GM19043 (cell line): ENCODE measurements around the gene CD84.
"Not testable (repeated sequence)": the region's sequence is repeated elsewhere in the genome, so short reads cannot be mapped to it uniquely, and the experiment has no call there.

ENCODE experiments used
- ATAC-seq: cut with Tn5 transposase; IDR thresholded peaks from one replicate; pipeline ENCODE4 v1.9.1; 2021; ENCODE audit warnings: low read depth; ENCODE audit not compliant: unreplicated experiment

The CD84 gene

DNA sequence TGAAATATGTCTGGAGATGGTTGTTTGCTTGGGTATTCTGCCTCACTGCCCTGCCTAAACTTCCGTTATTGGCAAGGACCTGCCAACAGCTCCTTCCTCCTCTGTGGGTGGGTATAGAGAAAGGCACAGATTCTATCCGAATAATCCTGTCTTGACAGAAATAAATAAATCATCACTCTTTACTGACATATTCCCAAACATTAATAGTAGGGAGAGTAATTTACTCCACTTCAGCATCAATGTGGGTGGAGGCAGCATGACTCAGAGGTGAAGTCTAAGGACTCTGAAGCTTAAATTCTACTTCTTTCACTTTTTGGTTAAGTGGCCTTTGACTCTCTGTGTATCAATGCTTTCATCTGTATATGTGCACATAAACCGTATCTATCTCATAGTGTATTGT lies 2.9 kb downstream of the CD84 start:
- ATAC-seq, result no peak

DNA sequence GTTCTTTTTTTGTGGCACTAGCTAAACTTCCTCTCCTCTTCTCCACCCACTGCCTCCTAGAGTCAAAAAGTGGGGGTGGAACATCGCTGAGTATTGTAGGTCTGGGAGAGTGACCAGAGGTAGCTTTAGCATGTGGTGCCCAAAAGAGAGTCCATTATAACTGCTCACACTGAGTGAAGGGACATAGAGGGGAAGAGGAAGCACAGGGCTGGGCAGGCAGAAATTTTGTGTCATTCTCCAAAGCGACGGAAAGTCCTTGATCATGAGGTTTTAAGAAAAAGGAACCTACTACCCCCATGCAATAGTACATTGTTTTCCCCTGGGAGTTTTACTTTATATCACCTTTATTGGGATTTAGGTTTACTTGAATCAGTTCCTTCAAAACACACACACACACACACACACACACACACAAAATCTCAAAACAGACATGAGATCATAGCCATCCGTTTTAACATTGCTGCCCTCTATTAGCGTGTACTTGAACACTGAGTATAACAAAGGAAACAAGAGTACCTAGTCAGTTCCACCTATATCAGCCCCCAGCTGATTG lies 4.1 kb downstream of the CD84 start:
- ATAC-seq, result no peak

DNA sequence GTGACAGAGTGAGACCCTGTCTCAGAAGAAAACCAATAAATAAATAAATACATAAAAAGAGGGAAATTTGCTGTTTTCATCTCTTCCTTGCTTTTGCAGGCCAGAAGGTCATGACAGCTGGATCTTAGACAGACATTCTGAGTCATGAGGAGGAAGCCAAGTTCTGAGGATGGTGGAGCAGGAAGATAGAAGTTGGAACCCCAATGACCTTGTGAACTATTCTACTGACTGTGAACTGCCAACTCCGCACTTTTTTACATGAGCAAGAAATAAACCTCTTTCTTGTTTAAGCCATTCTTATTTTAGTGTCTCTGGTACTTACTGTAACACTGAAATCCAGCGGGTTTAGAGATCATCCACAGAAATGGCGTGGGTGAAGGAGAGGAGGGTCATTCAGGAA lies 8.5 kb downstream of the CD84 start:
- ATAC-seq, result no peak

DNA sequence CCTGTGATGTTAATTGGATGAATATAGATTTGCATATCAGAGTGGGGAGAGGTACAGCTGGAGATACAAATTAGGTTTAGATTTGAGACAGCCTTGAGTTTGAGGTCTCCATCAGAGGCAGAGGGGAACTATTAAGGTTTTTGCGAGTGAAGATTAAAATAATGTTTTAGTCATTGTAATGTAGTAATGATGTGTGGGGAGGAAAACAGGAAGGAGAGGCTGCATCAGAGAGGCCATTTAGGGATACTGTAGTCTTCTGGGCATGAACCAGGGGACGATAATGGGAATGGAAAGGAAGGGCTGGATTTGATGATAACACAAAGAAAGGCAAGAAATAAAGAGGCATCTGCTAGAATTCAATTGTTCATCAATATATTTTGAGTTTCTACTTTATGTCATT lies 9.5 kb downstream of the CD84 start:
- no peak for ATAC-seq

DNA sequence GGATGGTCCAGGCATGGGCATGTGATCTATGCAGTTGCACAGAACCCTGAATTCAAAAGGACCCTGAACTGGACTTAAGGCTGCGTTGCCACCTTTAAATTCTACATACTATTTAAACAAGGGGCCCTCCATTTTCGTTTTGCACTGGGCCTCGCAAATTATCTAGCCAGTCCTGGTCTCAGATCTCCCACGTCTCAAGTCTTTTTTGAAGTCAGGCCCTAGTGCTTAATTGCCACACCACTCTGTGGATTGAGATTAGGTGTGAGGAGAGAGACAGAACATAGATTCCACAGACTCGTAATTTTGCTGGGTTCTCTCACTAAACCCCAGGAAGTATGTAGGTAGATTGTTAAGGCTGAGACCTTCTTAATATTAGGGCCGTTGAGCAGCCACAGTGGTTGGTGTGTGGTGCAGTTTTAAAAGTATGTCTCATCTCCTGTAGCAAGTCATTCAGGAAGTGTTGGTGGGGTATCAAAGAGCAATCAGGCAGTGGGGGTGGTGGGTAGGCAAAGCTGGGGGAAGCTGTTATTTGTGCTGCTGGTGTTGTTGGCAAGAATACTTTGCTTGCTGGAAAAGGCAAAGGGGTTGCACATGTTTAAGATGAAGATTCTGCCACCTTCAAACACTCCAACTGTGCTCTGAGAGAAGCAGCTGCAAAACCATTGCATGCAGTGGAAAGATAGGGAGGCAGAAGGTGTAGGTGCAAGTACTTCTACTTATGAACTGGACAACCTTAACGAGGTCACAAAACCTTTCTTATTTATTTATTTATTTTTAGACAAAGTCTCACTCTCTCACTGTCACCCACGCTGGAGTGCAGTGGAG lies 11.2 kb downstream of the CD84 start:
- no peak for ATAC-seq

DNA sequence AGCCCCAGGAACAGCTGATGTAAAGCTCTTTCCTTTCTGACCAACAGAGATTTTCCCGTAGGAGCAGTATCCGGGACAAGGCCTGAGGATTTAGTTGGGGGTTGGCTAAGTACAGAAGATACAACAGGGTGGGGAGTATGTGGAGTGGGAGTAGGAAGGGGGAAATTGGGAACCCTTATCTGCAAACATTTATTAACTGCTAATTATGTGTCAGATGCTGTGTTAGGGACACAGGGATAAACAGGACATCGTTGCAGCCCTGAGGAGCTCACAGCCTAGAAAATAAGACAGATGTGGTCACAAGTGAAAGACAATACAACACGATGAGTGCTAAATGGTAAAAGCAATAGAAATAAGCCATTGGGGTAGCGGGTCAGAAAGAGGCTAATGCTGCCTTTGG lies 12.0 kb downstream of the CD84 start:
- ATAC-seq, result no peak

DNA sequence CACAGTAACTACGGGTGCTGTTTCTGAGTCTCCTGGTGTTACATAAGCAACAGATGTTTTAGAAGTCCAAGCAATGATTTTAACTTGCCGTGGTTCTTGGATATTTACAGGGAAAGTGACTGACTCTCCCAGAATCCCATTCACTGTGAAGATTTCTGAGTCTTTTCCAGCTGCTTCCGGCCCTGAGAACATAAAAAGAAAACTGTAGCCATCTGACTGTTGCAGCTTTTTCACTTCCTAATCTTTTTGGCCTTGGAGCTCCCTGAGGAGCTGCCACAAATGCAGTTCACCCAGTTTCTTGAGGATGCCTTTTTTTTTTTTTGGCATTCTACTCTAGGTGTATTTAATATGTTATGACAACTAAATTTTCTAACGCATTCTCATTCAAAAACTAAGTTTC lies 13.7 kb downstream of the CD84 start:
- no peak for ATAC-seq

DNA sequence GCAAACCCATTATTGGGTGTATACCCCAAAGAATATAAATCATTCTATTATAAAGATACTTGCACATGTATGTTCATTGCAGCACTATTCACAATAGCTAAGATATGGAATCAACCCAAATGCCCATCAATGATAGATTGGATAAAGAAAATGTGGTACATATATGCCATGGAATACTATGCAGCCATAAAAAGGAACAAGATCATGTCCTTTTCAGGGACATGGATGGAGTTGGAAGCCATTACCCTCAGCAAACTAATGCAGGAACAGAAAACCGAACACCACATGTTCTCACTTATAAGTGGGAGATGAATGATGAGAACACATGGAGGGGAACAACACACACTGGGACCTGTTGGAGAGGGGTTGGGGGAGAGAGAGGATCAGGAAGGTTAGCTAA lies 16.1 kb downstream of the CD84 start:
- ATAC-seq, result not testable (repeated sequence)

DNA sequence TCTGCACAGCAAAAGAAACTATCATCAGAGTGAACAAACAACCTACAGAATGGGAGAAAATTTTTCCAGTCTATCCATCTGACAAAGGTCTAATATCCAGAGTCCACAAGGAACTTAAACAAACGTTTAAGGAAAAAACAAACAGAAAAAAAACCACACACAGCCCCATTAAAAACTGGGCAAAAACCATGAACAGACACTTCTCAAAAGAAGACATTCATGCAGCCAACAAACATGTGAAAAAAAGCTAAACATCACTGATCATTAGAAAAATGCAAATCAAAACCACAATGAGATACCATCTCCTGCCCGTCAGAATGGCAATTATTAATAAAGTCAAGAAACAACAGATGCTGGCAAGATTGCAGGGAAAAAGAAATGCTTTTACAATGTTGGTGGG lies 16.6 kb downstream of the CD84 start:
- ATAC-seq, result not testable (repeated sequence)

DNA sequence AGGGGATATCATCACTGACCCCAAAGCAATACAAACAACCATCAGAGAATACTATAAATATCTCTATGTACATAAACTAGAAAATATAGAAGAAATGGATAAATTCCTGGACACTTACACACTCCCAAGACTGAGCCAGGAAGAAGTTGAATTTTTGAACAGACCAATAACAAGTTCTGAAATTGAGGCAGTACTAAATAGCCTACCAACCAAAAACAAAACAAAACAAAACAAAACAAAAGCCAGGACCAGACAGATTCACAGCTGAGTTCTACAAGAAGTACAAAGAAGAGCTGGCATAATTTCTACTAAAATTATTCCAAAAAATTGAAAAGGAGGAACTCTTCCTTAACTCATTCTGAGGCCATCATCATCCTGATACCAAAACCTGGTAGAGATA lies 18.5 kb downstream of the CD84 start:
- ATAC-seq, result no peak

DNA sequence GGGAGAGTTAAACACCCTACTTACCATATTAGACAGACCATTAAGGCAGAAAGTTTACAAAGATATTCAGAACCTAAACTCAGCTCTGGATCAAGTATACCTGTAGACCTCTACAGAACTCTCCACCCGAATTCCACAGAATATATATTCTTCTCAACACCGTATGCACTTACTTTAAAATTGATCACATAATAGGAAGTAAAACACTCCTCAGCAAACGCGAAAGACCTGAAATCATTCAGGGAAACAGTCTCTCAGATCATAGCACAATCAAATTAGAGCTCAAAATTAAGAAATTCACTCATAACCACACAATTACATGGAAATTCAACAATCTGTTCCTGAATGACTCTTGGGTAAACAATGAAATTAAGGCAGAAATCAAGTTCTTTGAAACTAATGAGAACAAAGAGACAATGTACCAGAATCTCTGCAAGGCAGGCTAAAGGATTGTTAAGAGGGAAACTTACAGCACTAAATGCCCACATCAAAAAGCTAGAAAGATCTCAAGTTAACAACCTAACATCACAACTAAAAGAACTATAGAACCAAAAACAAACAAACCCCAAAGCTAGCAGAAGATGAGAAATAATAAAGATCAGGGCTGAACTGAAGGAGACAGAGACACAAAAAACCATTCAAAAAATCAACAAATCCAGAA lies 19.1 kb downstream of the CD84 start:
- no peak for ATAC-seq

DNA sequence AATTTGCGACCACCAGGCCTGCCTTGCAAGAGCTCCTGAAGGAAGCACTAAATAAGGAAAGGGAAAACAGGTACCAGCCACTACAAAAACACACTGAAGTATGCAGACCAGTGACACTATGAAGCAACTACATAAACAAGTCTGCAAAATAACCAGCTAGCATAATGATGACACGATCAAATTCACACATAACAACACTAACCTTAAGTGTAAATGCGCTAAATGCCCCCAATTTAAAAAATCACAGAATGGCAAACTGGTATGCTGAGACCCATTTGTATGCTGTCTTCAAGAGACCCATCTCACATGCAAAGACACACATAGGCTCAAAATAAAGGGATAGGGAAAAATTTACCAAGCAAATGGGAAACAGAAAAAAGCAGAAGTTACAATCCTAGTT lies 19.9 kb downstream of the CD84 start:
- ATAC-seq, result not testable (repeated sequence)

DNA sequence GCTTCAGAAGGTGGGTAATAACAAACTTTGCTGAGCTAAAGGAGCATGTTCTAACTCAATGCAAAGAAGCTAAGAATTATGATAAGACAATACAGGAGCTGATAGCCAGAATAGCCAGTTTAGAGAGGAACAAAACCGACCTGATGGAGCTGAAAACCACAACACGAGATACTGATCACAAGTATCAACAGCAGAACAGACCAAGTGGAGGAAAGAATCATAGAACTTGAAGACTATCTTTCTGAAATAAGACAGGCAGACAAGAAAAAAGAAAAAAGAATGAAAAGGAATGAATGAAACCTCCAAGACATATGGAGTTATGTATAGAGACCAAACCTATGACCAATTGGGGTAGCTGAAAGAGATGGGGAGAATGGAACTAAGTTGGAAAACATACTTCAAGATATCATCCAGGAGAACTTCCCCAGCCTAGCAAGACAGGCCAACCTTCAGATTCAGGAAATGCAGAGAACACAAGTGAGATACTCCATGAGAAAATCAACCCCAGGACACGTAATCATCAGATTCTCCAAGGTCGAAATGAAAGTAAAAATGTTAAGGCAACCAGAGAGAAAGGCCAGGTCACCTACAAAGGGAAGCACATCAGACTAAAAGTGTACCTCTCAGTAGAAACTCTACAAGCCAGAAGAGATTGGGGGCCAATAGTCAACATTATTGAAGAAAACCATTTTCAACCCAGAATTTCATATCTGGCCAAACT lies 20.5 kb downstream of the CD84 start:
- no peak for ATAC-seq

DNA sequence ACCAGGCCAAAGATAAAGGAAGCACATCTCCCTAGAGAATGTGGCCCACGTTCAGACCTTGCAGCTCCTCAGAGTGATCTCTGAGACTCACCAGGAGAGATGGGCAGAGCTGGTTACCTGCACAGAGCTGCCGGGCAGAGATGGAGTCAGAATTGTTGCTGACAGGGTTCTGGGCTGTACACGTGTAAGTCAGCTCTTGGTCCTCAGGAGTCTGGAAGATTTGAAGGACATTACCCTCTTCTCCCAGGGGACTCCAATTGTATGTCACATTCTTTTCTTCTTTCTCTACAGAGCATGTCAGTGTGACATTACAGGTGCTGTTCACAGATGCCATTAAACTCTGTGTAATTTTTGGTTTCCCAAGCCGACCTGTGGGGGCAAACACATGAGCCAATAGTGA lies 25.5 kb downstream of the CD84 start:
- no peak for ATAC-seq

DNA sequence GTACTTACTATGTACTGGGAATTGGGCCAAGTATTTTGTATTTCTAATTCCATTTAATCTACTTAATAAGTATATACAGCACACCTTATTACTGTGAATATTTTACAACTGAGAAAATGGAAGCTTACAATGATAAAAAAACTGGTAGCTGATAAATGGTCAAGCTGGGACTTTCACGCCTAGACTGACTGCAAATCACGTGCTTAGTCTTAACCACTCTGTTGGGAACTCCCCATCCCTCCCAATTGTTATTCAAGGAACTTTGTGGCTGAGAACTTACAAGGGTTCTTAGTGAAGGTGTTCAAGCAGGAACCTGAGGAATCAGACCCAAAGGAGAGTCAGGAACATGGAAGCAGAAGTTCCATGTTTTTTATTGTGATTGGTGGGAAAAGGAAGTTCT lies 26.9 kb downstream of the CD84 start:
- ATAC-seq, result no peak

DNA sequence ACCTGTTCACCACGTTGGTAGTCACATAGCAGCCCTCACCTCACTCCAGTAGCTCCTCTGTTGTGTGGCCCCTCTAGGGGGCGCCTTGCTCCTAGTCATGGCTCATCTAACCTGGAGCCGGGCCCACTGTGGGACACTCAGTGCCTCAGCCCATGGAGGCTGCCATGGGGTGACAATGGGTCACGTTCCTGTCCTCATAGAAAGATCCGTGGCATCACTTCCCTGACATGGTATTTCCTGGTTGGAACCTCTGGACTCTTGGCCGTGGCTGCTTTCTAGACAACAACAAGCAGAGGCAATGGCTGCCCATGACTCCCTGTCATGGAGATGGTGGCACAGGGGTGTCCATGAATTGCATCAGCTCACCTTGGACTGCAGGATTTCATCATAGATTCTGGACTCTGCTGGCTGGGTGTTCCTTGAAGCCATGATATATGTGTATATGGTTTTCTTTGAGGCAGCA lies 28.7 kb downstream of the CD84 start:
- ATAC-seq, result no peak

DNA sequence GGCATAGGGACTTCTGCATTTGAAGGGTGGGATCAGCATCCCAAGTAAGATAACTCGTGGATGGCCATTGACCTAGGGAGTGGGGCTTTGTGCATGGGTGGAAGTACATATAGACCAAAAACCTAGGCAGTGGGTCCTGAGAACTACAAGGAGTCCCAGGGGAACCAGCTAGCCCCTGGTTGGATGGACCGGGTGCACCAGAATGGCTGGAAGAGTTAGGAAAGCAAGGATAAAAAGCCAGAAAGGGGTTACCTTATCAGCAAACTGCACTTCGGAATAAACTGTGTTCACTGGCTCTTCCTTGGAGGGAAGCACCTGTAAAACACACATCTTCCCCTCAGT lies 29.7 kb downstream of the CD84 start:
- ATAC-seq, result peak; percentile 8

DNA sequence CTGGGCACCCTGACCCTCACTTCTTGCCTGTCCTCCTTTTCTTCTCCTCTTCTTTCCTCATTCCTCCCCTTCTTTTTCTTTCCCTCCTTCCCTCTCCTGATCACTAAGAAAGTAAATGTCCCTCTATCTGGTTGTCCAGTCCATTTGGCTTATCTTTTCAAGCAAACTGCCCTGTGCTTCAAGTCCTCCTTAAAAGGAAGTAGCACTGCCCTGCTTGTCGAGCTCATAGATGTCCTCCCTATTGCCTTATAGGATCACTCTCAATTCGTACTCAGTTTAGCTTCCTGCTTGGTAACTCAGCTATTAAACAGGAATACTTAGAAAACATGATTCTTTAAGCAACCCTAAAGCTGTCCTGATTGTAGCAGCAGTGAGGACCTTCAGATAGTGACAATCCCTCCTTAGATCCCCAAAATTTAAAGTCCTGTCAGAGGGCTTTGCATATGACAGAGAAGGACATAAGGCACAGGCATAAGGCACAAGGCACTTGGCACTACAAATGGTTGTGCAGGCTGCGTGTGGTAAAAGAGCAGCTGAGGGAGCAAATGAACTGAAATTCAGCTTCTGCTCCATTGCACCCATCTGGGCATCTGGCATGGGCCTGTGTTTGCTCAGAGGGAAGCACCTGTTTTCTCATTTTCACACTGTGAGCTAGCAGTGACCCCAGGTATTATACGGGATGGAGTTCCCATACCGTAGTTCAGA lies 30.2 kb downstream of the CD84 start:
- ATAC-seq, result peak; percentile 49

DNA sequence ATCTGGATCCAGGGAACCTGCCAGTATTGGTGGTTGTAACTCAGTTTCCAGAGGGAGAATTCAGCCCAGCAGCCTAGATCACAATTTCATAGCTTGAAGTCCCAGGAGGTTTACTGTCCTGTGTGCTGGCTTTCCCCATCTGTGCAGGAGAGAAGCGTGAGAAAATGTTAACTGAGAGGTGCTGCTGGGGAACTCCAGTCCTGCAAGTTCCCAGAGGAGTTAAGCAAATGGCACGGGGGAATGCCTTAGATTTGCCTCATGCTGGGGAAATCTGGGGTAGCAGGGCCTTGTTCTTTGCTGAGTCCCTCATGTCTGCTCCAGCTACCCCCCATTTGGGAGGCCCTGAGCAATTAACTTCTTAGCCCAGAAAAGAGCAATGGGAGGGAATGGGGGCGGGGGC lies 31.1 kb downstream of the CD84 start:
- peak; percentile 40 for ATAC-seq

DNA sequence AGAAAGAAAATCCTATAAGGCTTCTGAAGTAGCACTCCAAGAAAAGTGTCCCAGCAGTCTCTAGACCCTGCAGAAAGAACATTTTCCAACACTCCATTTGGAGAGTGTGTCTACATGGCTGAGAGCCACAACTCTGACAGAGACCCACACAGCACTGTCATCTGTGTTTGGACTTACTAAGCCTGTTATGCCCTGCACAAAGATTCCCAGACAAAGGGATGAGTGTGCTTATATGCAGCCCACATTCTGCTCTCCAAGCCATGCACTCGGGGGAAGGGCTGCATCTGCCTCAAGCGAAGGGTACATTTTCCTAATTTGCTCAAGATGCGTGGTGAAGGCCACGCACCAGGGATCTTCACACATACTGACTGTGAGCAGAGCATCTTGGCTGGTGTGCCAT lies 31.9 kb downstream of the CD84 start:
- no peak for ATAC-seq

DNA sequence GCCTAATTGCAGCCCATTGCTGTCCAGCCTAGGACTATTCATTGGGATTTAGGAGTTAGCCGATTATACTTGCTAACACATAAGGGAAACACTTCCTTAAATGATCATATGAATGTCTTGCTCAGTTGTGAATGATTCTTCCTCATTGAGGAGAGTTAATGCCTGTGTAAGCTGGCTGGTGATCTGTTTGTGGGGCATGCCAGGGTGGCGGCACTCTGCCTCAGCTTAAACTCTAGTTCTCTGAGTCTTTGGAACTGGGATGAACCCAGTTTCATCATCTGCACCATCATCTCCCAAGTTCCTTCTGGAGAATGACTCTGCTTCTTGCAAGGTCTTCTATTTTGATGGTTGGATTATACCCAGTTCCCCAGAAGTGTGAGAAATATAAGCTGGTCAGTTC lies 32.4 kb downstream of the CD84 start:
- no peak for ATAC-seq
